ENCODE measurements around the gene SIX1. TPM values are rescaled to one million over a fixed set of nuclear protein-coding genes. Genes with fewer than 3 reads are reported as not detected.

Gene SIX1
- total RNA-seq: not detected
- not detected for polyA plus RNA-seq
- total RNA-seq: 0 to 0.09 (median 0) reads per million in 6 experiments

DNA sequence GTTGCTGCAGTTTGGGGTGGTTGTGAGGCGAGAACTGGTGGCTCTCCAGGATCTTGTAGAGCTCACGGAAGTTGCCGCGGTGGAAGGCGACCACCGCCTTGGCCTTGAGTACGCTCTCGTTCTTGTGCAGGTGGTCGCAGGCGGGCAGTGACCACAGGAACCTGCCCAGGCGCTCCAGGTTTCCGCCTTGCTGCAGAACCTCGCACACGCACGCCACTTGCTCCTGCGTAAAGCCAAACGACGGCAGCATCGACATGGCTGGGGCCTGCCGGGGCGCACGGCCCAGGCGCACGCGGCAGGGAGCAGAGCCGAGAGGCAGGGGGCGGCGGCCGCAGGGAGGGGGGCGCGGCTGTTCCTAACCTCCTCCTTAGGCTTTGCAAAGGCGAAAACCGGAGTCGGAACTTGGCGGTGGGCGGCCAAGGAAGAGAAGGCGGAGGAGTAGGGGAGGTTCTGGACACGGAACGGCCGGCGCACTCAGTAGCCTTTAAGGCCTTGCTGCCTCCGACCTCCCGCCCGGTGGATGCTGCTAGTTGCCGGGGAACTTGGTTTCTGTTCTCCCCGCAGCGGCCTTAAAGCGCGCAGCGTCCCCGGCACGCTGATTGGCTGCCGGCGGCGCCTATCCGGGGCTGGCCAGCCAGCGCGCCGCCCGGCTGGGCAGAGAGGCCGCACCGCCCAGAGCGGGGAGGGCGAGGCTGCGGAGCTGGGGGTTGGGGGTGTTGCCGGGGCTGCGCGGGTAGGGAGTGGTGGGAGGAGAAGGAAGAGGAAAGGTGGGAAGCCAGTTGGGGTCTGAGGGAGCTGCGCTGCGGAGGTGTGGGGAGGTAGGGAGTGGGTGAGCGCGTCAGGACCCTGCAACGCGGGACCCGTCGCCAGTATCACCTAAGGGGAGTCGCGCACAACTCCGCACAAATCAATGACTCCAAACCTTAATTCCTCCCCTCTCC is at the start of gene SIX1:
Gene SIX1 (minus strand): TSS at position 544 of the 941 bp plus-strand sequence. CDS start 288 bp downstream, at position 256.
- peaks cover 51 to 96% (median 77%) of the 10 kb centered on the region in 5 donors for H3K27me3 Mint-ChIP-seq
- no peak for DNase-seq
- peaks cover 18 to 71% (median 57%) of the 10 kb centered on the region in 4 donors for H3K4me1 Mint-ChIP-seq
- H3K4me3 Mint-ChIP-seq: peak within 1 kb of the TSS; percentile 46 to 77 (median 60)
- POLR2A ChIA-PET: no interaction called here
- H3K36me3 Mint-ChIP-seq: peaks cover 0 to 1% (median 0%) of the 10 kb centered on the region in 3 donors
- H3K27ac Mint-ChIP-seq: peak within 1 kb of the TSS in 1 of 10 donors; percentile 31
- H3K9me3 Mint-ChIP-seq: no peaks in the 10 kb centered on the region
- peak; percentile 11 to 22 for ATAC-seq

DNA sequence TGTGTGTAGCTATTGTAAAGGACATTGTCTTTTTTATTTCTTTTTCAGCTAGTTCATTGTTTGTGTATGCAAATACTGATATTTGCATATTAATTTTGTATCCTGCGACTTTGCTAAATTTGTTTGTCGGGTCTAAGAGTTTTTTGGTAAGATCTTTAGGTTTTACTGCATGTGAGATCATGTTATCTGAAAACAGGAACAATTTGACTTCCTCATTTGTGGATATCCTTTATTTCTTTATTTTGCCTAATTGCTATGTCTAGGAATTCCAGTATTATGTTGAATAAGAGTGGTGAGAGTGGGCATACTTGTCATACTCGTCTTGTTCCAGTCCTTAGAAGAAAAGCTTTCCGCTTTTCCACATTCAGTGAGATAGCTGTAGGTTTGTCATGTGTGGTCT is 46.0 kb upstream of the SIX1 start:
- Mint-ChIP-seq H3K36me3 (peaks cover 0 to 12% (median under 1%) of the 10 kb centered on the region in 3 donors), H3K4me3 (no peak overlapping the region), H3K4me1 (no peaks in the 10 kb centered on the region), H3K9me3 (peaks cover 6 to 26% (median 16%) of the 10 kb centered on the region in 9 donors), H3K27ac (no peak overlapping the region), H3K27me3 (peaks cover 4 to 50% (median 17%) of the 10 kb centered on the region in 5 donors)
- no peak for ATAC-seq
- POLR2A ChIA-PET: no interaction called here
- DNase-seq: no peak

DNA sequence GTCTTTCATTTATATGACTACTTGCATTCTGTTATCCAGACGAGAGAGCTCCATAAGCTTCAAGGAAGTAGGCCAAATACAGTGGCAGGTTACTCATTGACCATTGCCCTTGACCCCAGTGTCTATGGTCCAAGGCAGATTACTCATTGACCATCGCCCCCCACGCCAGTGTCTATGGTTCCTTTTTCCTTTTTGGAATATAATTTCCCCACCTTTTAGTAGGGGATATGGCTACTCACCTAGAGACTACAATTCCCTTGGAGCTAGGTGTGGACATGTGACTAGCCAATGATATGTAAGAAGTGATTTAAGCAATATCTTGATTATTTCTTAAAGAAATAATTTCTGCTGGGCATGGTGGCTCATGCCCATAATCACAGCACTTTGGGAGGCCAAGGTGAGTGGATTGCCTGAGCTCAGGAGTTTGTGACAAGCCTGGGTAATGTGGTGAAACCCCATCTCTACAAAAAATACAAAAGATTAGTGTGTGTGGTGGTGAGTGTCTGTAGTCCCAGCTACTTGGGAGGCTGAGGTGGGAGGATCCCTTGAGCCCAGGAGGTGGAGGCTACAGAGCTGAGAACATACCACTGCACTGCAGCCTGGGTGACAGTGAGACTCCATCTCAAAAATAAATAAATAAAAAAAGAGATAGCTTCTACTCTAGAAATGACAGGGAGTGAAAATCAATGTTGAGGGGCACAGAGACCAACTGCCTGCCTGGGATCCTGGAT is 42.3 kb upstream of the SIX1 start:
- Mint-ChIP-seq H3K36me3 (no peaks in the 10 kb centered on the region), H3K9me3 (peaks cover 0 to 4% (median 0%) of the 10 kb centered on the region in 9 donors)

DNA sequence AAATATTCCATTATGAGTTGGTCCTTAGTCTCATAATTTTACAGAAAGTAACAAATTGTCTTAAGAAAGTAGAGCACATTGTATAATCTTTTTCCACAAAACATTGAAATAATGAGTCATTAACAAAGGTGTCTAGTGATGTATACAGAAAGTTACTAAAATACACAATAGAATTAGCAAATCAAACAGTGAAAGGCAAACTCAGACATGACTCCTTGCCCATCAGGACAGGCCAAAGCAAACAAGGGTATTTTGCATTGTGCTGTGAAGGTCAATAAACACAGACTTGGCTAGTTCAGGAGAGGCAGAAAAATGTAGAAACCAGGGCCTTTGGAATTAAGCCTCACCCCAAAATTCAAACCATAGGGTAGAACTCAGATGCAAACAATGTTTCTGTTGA is 37.6 kb upstream of the SIX1 start:
- H3K27ac Mint-ChIP-seq: no peak overlapping the region
- H3K9me3 Mint-ChIP-seq: peaks cover 0 to 5% (median 0%) of the 10 kb centered on the region in 9 donors
- DNase-seq: no peak
- H3K4me1 Mint-ChIP-seq: no peaks in the 10 kb centered on the region
- H3K27me3 Mint-ChIP-seq: peaks cover 0 to 21% (median 6%) of the 10 kb centered on the region in 5 donors
- no peaks in the 10 kb centered on the region for H3K36me3 Mint-ChIP-seq
- POLR2A ChIA-PET: no interaction called here
- no peak overlapping the region for H3K4me3 Mint-ChIP-seq
- ATAC-seq: no peak

More for the DNA sequence above, 42.3 kb upstream of the SIX1 start:
- Mint-ChIP-seq H3K4me3 (no peak overlapping the region), H3K4me1 (no peaks in the 10 kb centered on the region), H3K27ac (peak overlapping the region in 1 of 10 donors; percentile 81), H3K27me3 (peaks cover 4 to 20% (median 8%) of the 10 kb centered on the region in 5 donors)
- POLR2A ChIA-PET: interaction anchor here (0.6 kb wide), 1 partner anchor 11 kb away, joined by 5 read pairs; no protein-coding TSS in a partner anchor
- ATAC-seq (no peak), DNase-seq (no peak)

DNA sequence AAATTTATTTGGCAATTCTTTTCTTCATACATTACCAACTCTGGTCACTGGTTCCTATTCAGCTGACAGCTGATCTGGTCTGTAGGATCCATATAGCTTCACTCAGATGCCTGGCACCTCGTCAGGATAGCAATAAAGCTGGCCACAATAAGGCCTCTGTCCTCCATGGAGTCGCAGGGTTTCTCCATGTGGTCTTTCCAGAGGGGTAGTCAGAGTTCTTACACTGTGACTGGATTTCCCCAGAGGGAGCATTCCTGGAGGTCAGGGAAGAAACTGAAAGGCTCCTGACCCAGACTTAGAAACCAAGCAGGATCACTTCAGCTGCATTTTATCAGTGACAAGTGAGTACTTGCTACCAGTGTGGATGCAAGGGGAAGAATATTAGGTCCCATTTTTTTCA is 34.9 kb upstream of the SIX1 start:
- H3K27me3 Mint-ChIP-seq: peaks cover 0 to 21% (median 6%) of the 10 kb centered on the region in 5 donors
- POLR2A ChIA-PET: no interaction called here
- peaks cover 0 to 7% (median 4%) of the 10 kb centered on the region in 9 donors for H3K9me3 Mint-ChIP-seq
- no peaks in the 10 kb centered on the region for H3K4me1 Mint-ChIP-seq
- ATAC-seq: no peak
- no peaks in the 10 kb centered on the region for H3K36me3 Mint-ChIP-seq
- no peak overlapping the region for H3K4me3 Mint-ChIP-seq
- H3K27ac Mint-ChIP-seq: peak overlapping the region in 1 of 10 donors; percentile 83
- no peak for DNase-seq

DNA sequence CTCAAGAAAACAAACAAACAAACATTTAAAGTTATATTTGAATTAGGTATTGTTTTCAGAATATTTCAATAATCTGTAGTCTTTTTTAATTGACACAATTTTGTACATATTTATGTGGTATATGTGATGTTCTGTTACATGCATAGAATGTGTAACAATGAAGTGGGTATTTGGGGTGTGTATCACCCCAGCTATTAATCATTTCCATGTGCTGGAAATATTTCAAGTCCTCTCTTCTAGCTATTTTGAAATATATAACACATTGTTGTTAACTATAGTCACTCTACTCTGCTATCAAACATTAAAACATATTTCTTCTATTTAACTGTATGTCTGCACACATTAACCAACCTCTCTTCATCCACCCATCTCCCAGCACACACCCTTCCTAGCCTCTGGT is 32.0 kb upstream of the SIX1 start:
- no peak for ATAC-seq
- Mint-ChIP-seq H3K4me3 (no peak overlapping the region), H3K36me3 (no peaks in the 10 kb centered on the region), H3K27ac (no peak overlapping the region), H3K4me1 (no peaks in the 10 kb centered on the region), H3K27me3 (peaks cover 0 to 21% (median 6%) of the 10 kb centered on the region in 5 donors), H3K9me3 (peaks cover 0 to 7% (median 4%) of the 10 kb centered on the region in 9 donors)
- no peak for DNase-seq
- POLR2A ChIA-PET: no interaction called here

DNA sequence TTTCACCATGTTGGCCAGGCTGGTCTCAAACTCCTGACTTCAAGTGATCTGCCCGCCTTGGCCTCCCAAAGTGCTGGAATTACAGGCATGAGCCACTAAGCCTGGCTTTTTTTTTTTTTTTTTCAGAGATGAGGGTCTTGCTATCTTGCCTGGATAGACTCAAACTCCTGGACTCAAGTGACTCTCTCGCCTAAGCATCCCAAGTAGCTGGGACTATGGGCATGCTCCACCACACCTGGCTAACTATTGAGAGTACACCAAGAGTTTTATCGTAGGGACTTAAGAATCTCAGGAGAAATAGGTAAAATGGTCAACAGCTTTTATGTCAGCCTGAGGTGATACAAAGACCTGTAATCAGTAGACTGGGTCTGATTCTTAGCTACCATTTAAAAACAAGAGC is 31.2 kb upstream of the SIX1 start:
- ATAC-seq (no peak), DNase-seq (no peak)
- H3K4me3 Mint-ChIP-seq: no peak overlapping the region
- no peaks in the 10 kb centered on the region for H3K36me3 Mint-ChIP-seq
- H3K27ac Mint-ChIP-seq: no peak overlapping the region
- H3K9me3 Mint-ChIP-seq: peaks cover 0 to 7% (median 4%) of the 10 kb centered on the region in 9 donors
- peaks cover 0 to 19% (median 7%) of the 10 kb centered on the region in 5 donors for H3K27me3 Mint-ChIP-seq
- no peaks in the 10 kb centered on the region for H3K4me1 Mint-ChIP-seq
- POLR2A ChIA-PET: interaction anchor here (0.7 kb wide), 1 partner anchor 11 kb away, joined by 5 read pairs; no protein-coding TSS in a partner anchor

DNA sequence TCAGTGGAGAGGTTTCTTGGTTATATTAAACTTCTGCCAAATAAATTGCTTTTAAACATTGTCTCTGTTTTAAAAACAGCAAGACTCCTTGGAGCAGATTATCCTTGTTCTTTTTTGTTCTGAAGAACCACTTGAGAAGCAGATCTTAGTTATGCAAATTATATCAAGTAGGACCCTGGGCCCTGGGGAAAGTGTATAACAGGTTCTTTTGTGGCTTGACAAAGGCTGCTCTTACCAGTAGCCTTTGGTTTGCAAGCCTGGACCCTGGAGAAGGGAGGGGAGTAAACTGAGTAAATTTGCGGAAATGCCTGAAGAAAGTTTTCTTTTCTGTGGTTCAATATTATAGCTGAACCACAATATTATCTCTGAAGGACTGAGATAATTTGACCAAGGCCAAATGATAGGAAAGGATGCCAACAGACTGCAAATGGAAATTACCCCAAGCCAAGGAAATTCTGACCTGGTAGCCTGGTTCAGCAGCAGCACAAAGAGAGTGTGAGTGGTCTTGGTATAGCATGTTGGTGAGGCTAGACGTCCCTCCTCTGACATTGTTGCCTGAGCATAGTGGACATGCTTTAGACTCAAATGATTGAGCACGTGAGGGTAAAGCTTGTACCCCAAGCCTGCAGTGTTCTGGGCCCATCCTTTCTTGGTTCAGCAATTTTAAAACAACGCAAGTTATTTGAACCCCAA is 30.4 kb upstream of the SIX1 start:
- POLR2A ChIA-PET: no interaction called here
- no peak for DNase-seq
- H3K36me3 Mint-ChIP-seq: no peaks in the 10 kb centered on the region

DNA sequence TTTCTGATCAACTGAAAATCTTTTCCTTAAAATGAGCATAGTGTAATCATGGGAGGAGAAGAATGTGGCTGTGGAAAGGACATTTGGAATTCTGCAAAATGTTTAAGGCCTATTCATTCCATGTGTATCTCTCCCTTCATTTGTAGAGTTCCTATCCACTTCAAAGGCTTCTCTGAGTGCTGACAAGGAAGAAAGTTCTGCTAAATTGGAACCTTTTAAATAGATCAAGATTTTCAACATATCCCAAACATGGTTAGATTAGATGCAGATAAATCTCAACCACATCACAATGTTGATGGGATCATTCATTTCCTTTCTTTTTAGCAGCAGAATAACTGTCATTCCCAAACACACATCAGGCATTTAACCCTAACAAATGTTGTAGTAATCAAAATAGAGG is 28.4 kb upstream of the SIX1 start:
- no peaks in the 10 kb centered on the region for H3K4me1 Mint-ChIP-seq
- no peak overlapping the region for H3K27ac Mint-ChIP-seq
- DNase-seq: no peak
- peaks cover 4 to 14% (median 8%) of the 10 kb centered on the region in 5 donors for H3K27me3 Mint-ChIP-seq
- H3K9me3 Mint-ChIP-seq: peaks cover 0 to 7% (median 0%) of the 10 kb centered on the region in 9 donors
- POLR2A ChIA-PET: no interaction called here
- H3K36me3 Mint-ChIP-seq: peaks cover 0 to 2% (median 0%) of the 10 kb centered on the region in 3 donors
- ATAC-seq: no peak
- no peak overlapping the region for H3K4me3 Mint-ChIP-seq

More for the DNA sequence above, 30.4 kb upstream of the SIX1 start:
- H3K27ac Mint-ChIP-seq: peak overlapping the region in 1 of 10 donors; percentile 32
- peaks cover 0 to 19% (median 7%) of the 10 kb centered on the region in 5 donors for H3K27me3 Mint-ChIP-seq
- ATAC-seq: no peak
- H3K9me3 Mint-ChIP-seq: peaks cover 0 to 7% (median 4%) of the 10 kb centered on the region in 9 donors
- no peaks in the 10 kb centered on the region for H3K4me1 Mint-ChIP-seq
- no peak overlapping the region for H3K4me3 Mint-ChIP-seq

DNA sequence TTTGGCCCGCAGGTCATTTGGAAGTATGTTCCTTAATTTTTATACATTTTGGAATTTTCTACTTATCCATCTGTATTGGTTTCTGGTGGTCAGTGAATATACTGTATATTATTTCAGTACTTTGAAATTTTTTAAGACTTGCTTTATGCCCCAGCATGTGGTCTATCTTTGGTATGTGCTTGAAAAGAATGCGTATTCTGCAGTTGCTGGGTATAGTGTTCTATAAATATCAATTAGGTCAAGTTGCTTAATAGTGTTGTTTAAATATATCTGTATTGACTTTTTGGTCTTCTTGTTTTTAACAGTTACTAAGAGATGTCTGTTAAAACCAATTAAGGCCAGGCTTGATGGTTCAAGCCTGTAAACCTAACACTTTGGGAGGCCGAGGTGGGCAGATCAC is 21.7 kb upstream of the SIX1 start:
- H3K4me3 Mint-ChIP-seq: no peak overlapping the region
- H3K36me3 Mint-ChIP-seq: peaks cover 0 to 4% (median 0%) of the 10 kb centered on the region in 3 donors
- peaks cover 0 to 5% (median 0%) of the 10 kb centered on the region in 9 donors for H3K9me3 Mint-ChIP-seq
- H3K4me1 Mint-ChIP-seq: no peaks in the 10 kb centered on the region
- peak overlapping the region in 1 of 10 donors; percentile 18 for H3K27ac Mint-ChIP-seq
- H3K27me3 Mint-ChIP-seq: peaks cover 3 to 15% (median 9%) of the 10 kb centered on the region in 5 donors
- POLR2A ChIA-PET: no interaction called here
- no peak for ATAC-seq
- no peak for DNase-seq

DNA sequence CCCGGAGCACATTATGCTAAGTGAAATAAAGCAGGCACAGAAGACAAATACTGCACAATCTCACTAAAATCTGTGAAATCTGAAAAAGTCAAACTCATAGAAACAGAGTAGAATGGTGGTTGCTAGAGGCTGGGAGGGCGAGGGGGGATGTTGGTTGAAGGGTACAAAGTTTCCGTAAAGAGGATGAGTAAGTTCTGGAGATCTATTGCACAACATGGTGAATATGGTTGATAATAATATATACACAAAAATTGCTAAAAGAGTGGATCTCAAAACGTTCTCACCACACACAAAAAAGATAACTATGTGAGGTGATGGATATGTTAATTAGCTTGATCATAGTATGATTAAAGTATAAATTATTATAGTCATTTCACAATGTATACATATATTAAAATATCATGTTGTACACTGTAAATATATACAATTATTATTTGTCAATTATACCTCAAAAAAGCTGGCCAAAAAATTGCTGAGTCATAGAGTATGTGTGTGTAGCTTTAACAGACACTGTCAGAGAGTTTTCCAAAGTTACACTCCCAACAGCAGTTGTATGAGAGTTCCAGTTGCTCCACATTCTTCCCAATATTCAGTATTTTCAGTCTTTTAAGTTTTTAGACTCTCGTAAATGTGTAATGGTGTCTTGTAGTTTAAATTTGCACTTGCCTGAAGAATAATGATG is 19.3 kb upstream of the SIX1 start:
- ATAC-seq: no peak
- Mint-ChIP-seq H3K4me1 (no peaks in the 10 kb centered on the region), H3K9me3 (peaks cover 0 to 5% (median 0%) of the 10 kb centered on the region in 9 donors), H3K27ac (no peak overlapping the region), H3K27me3 (peaks cover 14 to 28% (median 20%) of the 10 kb centered on the region in 5 donors), H3K4me3 (no peak overlapping the region), H3K36me3 (peaks cover 0 to 4% (median 0%) of the 10 kb centered on the region in 3 donors)
- no peak for DNase-seq
- POLR2A ChIA-PET: no interaction called here

DNA sequence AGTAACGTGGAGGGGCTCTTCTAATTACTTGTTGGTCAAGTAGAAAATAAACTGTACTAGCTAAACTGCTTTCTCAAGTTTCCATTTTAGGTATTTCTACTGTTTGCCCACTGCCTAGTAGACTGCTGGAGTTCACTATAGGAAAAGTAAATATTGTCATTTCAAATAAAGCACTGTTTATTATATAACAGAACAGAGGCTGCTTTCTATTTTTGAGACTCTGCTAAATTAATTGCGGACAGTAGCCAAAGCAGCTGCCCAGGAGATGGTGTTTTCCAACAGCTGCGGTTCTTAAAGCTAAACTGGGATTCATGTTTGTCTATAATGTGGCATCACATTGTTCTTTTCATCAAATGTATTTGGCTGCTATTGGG is 15.9 kb upstream of the SIX1 start:
- peaks cover 0 to 10% (median 0%) of the 10 kb centered on the region in 3 donors for H3K36me3 Mint-ChIP-seq
- no peak overlapping the region for H3K27ac Mint-ChIP-seq
- H3K27me3 Mint-ChIP-seq: peaks cover 19 to 52% (median 39%) of the 10 kb centered on the region in 5 donors
- H3K4me1 Mint-ChIP-seq: no peaks in the 10 kb centered on the region
- ATAC-seq (no peak), DNase-seq (no peak)
- no peak overlapping the region for H3K4me3 Mint-ChIP-seq
- POLR2A ChIA-PET: no interaction called here
- H3K9me3 Mint-ChIP-seq: peaks cover 0 to 4% (median 0%) of the 10 kb centered on the region in 9 donors
